ENCODE results near the gene MAML3.

MAML3 gene

DNA sequence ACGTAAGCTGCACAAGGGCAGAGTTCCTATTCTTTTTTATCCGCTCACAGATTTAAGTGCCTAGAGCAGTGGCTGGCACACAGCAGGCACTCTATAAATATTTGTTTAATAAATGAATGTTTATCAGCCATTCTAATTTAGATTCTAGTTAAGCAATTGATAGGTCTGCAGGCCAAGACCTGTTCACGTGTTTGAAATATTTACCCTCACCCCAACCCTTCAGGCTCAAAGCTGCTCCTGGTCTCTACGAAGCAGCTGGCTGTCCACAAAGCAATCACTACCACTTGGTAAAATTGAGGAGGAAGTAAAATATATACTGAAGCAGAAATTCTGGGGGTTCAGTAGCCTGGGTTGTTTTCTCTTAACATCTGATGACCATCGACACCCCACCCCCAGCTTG, 330.2 kb downstream of the MAML3 start:
- DNase-seq (ENCODE audit: extremely low read depth in 1 of 2, low read depth in 1 of 2): no peak

DNA sequence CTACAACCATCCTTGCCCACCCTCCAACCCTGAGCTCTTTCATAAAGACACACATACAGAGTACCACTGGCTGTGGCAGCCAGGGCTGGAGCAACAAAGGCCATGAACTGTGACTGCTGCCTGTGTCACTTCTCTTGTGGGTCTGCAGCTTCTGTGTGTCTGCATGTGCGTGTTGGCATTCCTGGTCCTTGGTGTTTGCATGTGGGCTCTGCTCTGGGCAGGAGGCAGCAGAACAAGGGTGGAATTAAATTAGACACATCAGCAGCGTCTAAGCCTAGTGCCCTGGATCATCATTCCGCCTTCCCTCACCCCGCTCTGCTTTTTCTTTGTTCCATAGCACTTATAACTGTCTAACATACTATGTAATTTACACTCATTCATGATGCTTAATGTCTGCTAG, 330.6 kb downstream of the MAML3 start:
- DNase-seq (ENCODE audit: extremely low read depth in 1 of 2, low read depth in 1 of 2): no peak

DNA sequence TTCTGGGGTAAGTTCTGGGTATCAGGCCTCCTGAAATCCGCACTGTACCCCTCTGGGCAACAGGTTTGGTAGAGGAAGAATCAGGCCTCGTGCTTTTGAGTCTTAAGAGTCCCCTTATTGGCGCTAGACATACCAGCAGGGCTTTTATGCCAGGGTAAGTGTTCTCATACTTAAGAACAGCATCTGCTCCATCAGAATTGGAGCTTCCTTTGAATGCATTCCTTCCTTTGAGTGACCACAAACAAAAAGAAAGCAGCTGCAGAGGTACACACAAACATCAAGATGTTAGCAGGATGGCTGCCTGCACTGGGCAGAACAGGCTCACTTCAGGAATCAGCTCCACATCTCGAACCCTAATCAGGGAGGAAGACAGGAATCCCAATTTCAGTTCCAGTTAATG, 331.6 kb downstream of the MAML3 start:
- no peak for DNase-seq (ENCODE audit: extremely low read depth in 1 of 2, low read depth in 1 of 2)

DNA sequence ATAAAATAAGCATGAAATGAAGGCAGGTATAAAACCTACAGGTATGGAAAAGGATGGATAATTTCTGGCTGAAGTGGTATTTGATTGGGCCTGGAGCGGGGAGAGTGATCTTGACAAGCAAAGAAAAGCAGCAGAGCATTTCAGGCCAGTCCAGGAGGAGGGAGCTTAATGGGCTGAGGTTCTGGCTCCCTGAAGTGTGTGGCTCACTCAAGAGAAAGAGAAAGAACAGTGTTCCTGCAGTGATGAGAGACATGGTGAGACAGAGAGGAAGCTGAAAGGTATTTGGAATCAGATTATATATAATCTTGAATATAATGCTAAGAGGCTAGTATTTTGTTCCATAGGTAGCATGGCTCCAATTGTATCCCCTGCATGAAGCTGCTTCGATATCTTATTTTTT, 334.9 kb downstream of the MAML3 start:
- no peak for DNase-seq (ENCODE audit: extremely low read depth in 1 of 2, low read depth in 1 of 2)

DNA sequence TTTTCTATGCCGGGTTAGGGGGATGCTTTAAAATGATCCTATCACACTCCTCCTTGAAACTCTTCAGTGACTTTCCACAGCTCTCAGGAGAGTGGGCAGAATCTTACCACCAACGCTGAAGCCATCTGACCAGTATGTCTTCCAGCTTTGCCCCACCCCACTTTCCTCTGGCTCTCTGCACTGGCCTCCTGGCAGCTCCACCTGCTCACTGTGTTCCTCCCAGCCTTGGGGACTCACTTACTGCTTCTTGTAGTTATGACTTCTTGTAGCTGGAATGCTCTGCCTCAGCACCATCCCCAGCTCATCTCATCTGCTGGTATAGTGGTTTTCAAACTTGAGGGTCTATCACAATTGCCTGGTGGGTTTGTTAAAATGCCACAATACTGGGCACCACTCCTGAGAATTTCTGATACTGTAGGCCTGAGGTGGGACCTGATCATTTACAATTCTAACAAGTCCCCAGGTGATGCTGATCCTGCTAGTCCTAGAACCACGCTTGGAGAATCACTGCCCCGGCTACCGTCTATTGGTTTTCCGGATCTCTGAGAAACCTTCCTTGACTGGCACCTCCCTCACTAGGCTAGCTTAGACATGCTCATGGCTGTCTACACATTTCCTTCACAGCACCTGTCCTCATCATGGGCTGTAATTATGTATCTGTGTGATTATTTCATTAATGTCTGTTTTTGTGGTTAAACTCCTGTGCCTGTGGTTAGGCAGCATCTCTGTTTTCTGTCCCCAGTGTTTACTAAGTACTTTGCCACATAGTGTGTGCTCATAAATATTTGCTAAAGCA, 336.1 kb downstream of the MAML3 start:
- no peak for DNase-seq (ENCODE audit: extremely low read depth in 1 of 2, low read depth in 1 of 2)

DNA sequence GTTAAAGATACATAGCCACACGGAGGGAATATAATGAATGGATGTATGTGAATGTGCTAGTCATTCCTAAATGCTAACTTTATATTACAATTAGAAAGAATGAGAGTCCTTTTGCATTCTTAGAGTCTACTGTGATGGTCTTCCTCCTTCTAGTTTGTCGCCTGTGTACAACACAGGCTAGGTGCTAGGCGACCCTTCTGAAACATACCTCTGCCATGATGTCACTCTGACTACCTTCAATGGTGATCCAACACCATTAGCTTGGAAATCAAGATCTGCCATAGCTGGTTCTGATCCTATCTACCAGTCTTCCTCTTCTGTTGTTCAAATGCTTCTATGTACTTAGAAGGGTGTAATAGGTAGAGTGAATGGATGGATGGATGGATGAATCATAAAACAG, 337.1 kb downstream of the MAML3 start:
- no peak for DNase-seq (ENCODE audit: extremely low read depth in 1 of 2, low read depth in 1 of 2)

DNA sequence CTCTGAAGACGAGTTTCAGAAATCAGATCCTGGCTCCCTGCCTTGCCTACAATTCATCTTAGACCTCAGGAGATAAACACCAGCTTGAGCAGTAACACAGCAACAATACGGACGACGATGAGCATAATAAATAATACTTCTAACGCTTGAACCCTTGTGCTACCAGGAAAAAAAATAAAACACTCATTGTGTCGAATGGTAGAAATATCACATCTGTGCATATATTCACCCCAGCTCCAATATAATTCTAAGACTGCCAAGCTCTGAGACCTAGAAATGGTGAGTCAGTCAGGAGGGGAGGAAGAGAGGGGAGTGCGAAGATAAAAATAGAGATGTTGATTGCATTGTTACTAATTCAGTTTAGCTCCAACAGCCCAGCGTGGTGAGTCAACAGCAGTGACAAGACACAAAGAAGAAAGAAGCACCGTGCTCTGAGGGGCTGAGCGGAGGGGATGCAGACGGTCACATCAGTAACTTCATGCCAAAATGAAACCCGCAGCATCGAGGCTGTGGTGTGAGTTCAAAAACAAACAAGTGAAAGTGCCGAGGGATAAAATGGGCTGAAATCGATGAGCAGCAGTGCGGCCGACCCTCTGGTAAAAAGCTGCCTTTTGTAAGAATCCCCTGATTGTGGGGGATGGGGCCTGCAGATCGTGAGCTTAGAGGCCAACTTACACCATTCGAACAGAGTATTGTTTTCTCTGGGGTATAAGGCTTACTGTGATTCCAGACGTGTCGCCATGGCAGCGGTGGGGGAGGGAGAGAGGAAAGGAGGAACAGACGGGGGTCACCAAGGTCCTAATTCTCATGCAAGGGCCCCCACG, 338.0 kb downstream of the MAML3 start:
- DNase-seq (ENCODE audit: extremely low read depth in 1 of 2, low read depth in 1 of 2): no peak

DNA sequence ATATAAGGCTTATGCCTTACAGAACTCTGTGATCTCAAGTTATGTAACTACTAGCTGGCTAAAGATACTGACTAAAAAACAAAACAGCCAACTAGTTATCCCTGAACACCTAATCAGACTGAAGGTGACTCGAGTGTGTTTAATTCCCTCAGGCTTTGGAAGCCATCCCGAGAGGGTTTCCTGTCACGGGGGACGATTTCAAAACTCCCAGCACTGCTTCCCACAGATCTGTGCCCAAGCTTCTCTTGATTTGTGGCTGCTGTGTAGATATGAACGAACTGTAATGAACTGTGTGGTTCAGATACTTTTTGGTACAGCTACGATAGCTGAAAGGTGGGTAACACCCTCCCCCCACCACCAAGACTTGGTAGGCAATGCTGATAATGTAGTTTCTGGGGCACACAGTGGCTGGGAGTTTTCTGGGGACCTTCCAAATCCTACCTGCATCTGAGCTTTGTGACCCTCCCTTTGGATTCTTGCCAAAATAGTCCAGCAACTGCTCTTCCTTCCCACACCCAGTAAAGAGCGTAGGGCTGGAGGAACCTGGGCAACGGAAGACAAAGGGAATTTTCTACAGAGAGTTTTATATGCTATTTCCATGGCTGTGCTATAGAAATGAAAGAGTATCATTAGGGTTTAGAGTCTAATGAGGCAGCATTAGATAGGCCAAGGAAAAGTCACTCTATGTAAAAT, 339.5 kb downstream of the MAML3 start:
- no peak for DNase-seq (ENCODE audit: extremely low read depth in 1 of 2, low read depth in 1 of 2)

DNA sequence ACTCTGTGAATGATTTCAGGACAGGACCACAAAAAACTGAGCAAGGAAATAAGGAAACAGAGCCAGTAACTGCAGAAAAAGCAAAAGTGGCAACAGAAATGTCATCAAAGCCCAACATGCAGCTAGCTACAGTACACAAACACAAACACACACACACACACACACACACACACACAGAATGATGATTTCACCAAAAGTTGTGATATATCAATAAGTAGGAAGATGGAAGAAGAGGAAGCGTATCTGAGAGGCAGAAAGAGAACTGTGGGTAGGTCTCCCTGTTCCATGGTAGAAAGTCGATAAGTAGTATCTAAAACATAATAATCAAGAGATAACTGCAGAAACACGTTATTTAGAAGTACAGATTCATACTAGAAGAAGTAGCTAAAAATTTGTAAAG, 340.1 kb downstream of the MAML3 start:
- DNase-seq (ENCODE audit: extremely low read depth in 1 of 2, low read depth in 1 of 2): no peak

DNA sequence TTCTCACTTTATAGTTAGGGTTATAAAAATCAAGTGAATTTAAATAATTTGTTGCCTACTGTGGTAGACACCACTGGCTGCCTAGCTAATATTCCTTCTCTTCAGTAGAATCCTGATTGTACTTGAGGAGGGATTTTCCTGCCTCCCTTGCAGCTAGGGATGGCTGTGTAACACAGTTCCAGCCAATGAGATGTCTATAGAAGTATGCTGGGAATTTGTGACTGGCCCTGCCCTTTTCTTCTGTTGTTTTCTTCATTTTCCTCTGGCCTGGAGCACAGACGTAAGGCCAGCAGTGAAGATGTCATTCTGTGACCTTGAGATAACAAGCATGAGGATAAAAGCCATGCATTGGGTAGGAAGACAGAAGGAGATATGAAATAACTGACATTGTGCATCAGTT, 343.3 kb downstream of the MAML3 start:
- no peak for DNase-seq (ENCODE audit: extremely low read depth in 1 of 2, low read depth in 1 of 2)

DNA sequence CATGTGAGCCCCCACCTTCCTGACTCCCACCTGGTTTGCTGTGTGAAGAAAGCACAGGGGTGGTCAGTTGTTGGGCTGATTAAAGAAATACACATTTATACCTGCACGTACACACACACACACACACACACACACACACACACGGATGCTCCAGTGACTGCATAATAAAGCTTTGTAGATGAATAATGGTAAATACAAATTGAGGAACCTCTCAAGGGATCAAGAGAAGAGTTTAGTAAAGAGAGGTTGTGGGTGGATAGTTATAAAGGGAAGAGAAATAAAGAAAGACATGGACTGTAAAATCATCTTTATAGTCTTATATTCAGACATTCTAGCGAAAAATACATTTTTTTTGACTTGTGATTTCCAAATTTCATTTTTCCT, 344.2 kb downstream of the MAML3 start:
- no peak for DNase-seq (ENCODE audit: extremely low read depth in 1 of 2, low read depth in 1 of 2)

DNA sequence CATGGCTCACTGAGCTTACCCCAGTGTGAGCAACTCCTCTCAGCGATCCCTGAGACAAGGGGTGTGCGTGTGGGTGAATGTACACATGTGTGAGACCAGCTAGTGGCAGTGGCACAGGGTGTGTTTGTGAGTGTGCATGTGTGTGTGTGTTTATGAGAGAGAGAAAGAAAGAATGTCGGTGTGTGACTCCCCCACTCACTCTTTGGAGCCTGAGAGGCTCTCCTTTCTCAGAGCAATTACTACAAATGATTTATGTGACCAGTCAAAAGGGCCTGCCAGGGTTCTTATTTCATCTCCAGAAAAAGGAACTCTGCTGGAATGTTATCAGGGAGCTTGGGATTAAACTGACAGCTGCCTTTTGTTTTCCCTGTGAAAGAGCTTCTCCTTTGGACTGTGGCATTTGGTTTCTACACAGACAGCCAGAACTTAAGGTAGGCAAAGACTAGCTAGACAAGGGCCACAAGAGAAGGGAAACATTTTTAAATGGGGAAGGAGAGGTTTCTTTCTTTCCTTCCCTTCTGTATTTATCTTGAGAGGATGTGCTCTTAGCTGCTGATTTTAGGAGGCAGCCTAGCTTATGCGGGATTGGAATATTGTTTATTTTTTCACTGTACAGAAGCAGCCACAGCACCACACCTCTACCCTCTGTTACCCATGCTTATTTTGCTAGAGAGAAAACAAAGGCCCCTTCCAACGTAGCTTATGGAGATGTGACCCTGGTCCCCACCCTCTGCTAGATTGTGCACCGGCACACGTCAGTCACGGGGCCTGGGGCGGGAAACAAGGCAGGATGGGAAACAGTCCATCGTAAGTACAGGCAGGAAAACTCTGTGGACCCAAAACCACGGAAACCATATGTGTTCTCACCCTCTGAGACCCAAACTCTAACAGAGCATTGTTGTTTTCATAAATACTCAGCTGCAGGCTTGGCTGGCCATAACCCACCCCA, 344.9 kb downstream of the MAML3 start:
- DNase-seq (ENCODE audit: extremely low read depth in 1 of 2, low read depth in 1 of 2): no peak

DNA sequence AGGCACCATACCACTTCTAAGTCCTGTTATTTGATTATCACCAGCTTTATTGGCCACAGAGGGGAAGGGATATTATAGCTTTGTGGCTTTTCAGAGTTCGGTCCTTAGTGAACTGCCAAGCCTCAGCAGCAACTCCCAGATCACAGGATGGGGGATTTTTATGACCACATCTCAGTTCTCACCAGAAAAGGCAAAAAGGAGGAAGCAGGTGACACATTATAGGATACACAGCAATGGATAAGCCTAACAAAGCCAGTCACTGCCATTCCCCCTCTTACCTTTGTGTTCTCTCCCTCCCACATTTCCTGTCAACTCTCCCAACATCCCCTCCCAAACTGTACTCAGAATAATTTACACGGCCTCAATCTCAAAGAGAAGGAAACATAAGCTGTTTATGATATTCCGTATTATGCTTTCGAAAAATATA, 345.6 kb downstream of the MAML3 start:
- DNase-seq (ENCODE audit: extremely low read depth in 1 of 2, low read depth in 1 of 2): no peak

DNA sequence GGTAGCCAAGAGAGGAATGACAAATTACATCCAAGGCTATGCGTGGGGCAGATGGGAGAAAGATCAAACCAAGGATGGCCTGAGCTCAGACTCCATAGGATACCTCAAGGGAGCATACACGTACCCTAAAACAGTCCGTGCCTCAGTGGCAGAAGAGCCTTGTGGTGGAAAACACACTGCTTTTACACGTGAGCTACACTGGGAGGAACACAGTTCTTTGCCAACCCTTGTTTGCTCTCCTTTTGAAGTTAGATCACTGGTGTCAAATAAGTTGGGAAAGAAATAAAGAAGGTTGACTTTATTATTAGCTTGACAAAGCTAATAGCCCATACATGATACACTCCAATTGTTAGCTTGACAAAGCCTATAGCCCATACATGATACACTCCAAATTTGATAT, 346.5 kb downstream of the MAML3 start:
- no peak for DNase-seq (ENCODE audit: extremely low read depth in 1 of 2, low read depth in 1 of 2)

DNA sequence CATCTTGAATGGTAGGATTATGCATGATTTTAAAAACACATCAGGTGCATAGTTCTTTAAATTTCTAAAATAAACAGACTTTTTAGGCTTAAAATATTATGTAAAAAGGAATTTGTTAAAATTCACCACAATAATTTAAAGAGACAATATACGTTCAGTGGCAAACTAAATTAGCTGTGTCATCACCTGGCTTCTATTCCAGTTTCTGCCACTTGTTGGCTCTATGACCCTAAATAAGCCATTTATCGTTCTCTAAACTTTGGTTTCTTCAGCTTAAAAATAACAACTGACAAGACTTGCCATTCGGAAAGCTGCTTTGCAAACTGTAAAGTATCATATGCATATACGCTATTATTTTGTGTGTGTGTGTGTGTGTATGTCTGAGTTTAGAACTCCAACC, 347.1 kb downstream of the MAML3 start:
- no peak for DNase-seq (ENCODE audit: extremely low read depth in 1 of 2, low read depth in 1 of 2)

DNA sequence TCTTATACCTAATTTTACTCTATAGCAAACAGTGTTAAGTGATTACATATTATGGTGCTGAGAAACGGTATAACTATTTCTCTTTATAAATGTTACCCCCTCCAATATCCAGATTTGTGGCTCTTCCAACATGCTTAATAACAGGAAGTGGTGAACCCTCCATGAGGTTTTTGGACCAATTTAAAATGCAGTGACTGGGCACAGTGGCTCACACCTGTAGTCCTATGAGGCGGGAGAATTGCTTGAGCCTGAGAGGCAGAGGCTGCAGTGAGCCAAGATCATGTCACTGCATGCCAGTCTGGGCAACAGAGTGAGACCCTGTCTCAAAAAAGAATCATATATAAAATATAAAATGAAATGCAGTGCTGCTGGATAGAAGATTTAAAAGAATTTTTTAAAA, 351.1 kb downstream of the MAML3 start:
- no peak for DNase-seq (ENCODE audit: extremely low read depth in 1 of 2, low read depth in 1 of 2)

DNA sequence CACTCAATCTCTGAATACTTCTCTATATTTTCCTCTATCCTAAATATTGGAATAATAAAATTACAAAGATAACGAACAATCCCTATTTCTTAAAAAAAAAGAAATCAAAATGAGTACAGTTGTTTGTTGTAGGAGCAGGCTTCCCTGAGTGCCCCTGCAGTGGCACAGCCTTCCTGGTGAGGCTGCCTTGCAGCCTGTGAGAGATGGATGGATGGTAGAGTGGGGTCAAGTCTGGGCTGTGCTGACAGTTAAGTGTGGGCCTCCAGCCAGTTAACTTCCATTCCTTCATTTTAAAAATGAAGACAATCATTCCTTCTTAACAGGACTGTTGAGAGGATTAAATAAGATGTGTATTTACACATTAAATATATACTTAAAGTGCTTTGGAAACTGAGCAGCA, 351.5 kb downstream of the MAML3 start:
- DNase-seq (ENCODE audit: extremely low read depth in 1 of 2, low read depth in 1 of 2): no peak

DNA sequence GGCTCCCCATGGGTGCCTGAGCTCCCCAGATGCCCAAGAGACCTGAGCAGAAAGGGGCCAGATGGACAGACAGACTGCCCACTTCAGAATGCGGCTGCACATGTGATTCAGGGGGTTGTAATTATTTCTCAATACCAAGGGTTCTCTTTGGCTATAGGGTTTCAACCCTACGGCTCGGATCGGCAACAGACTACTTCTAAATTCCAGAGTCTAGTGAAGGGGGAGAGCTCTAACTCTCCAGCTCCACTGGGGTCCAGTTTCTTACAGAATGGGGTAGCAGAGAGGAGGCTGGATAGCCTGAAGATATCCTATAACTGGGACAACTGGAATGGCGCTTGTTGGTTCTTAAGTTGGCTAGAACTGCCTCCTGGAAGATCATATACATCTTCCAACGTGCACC, 352.1 kb downstream of the MAML3 start:
- DNase-seq (ENCODE audit: extremely low read depth in 1 of 2, low read depth in 1 of 2): no peak

DNA sequence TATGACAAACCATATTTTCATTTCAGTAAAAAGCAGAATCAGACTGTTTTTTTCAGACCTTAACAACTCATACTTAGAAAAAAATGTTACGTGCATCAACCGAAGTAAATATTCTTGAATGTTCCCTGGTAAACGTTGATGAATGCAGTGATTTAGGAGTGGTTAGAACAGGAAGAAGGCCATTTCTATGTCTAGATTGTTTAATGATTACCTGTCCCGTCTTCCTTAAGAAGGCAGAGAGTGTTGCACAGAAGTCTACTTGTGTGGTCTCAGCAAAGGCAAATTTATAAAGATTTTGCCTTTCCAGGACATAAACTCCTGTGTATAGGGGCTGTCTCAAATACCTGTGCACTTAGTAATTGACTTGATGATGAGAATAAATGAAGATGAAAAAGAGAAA, 353.9 kb downstream of the MAML3 start:
- no peak for DNase-seq (ENCODE audit: extremely low read depth in 1 of 2, low read depth in 1 of 2)

DNA sequence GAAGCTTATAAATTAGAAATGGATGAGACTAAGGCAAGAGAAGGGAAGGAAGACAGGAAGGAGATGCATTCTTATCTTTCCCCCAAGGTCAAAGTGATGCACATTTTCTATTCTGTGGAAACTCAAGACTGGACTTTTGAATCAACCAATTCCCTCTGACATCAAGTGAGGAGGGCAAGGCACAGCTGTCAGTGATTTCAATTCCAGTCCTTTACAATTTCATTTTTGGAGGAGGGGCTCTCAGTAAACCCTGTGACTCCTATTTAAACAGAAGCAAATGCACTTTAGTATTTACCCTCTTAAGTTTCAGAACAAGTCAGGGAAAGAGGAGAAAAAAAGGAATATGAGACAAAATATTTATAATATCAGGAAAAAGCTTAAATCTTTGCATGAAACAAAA, 354.4 kb downstream of the MAML3 start:
- DNase-seq (ENCODE audit: extremely low read depth in 1 of 2, low read depth in 1 of 2): no peak

DNA sequence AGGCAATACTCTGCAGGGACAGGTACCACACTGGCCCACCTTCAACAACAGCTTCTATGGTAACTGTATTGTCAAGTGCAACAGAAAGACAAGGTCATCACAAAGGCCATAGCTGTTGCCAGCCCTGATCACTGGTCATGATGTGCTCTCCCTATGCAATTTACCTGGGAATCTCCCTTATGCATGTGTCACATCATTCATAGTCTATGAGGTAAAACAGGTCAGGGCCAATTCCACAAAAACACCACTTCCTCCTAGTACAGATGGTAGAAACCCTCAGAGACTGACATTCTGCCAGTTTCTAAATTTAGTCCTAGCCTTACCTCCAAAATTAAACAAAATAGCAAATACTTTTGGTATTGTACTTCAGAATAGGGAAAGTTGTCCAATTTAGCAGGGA, 355.5 kb downstream of the MAML3 start:
- DNase-seq (ENCODE audit: extremely low read depth in 1 of 2, low read depth in 1 of 2): no peak
